ENCODE data around the gene DDX52.

Gene DDX52

GRCh38 chr17:37608351-37609169 lies 34.7 kb downstream of the DDX52 start:
- peak overlapping the region; percentile 69 for H3K4me3 ChIP-seq (replicated peaks; ENCODE audit: low read depth, low read length)
- no peak for TF ChIP-seq CTCF (IDR thresholded peaks at IDR 0.05; ENCODE audit: low read depth, low read length, missing control alignments)
- peak; percentile 31 for DNase-seq (ENCODE audit: extremely low read depth, low read depth)

- DNase-seq (ENCODE audit: extremely low read depth, low read depth) = no peak
- H3K4me3 ChIP-seq (replicated peaks; ENCODE audit: low read depth, low read length) = peak overlapping the region; percentile 69
- TF ChIP-seq CTCF (IDR thresholded peaks at IDR 0.05; ENCODE audit: low read depth, low read length, missing control alignments) = no peak
These were observed 35.5 kb downstream of the DDX52 start for GRCh38 chr17:37607637-37608331.

- H3K4me3 ChIP-seq (replicated peaks; ENCODE audit: low read depth, low read length) = no peak overlapping the region
- DNase-seq (ENCODE audit: extremely low read depth, low read depth) = no peak
- TF ChIP-seq CTCF (IDR thresholded peaks at IDR 0.05; ENCODE audit: low read depth, low read length, missing control alignments) = no peak
These were observed 37.3 kb downstream of the DDX52 start for GRCh38 chr17:37605813-37606505.

- DNase-seq (ENCODE audit: extremely low read depth, low read depth) = no peak
- no peak overlapping the region for H3K4me3 ChIP-seq (replicated peaks; ENCODE audit: low read depth, low read length)
- TF ChIP-seq CTCF (IDR thresholded peaks at IDR 0.05; ENCODE audit: low read depth, low read length, missing control alignments) = no peak
These were observed 38.2 kb downstream of the DDX52 start for GRCh38 chr17:37605081-37605480.

GRCh38 chr17:37604556-37604955 lies 38.7 kb downstream of the DDX52 start:
- H3K4me3 ChIP-seq (replicated peaks; ENCODE audit: low read depth, low read length) = no peak overlapping the region
- TF ChIP-seq CTCF (IDR thresholded peaks at IDR 0.05; ENCODE audit: low read depth, low read length, missing control alignments) = no peak
- DNase-seq (ENCODE audit: extremely low read depth, low read depth) = no peak

GRCh38 chr17:37598145-37598544 lies 45.1 kb downstream of the DDX52 start:
- no peak for TF ChIP-seq CTCF (IDR thresholded peaks at IDR 0.05; ENCODE audit: low read depth, low read length, missing control alignments)
- no peak overlapping the region for H3K4me3 ChIP-seq (replicated peaks; ENCODE audit: low read depth, low read length)
- no peak for DNase-seq (ENCODE audit: extremely low read depth, low read depth)
